Measurements from ENCODE around the gene MUL1. TPM values are rescaled to one million over a fixed set of nuclear protein-coding genes. Genes with fewer than 3 reads are reported as not detected.

Gene MUL1
- total RNA-seq, 1 experiment from 2014 or later = 21.9 TPM

- ATAC-seq (peak; percentile 27), DNase-seq (ENCODE audit: low spot score) (peak; percentile 41)
- TF ChIP-seq CDX4 (CRISPR knock-in tag; IDR thresholded peaks at IDR 0.05; ENCODE audit: borderline replicate concordance) (no peak), MYBL2 (CRISPR knock-in tag; IDR thresholded peaks at IDR 0.05) (peak; percentile 13; the same call in 1 of the 2 replicates), HMGXB4 (CRISPR knock-in tag; IDR thresholded peaks at IDR 0.05) (peak; percentile 86), ZNF317 (CRISPR knock-in tag; IDR thresholded peaks at IDR 0.05; ENCODE audit: borderline replicate concordance, low read depth) (peak; percentile 35; the same call in 1 of the 2 replicates), ZNF423 (CRISPR knock-in tag; IDR thresholded peaks at IDR 0.05) (no peak), MAX (CRISPR knock-in tag; IDR thresholded peaks at IDR 0.05) (0 out of 2 replicates have a peak, but pooled peaks have one; percentile 20), SMAD3 (CRISPR knock-in tag; IDR thresholded peaks at IDR 0.05; ENCODE audit: borderline replicate concordance) (peak; percentile 54; the same call in 1 of the 2 replicates)
- H3K27me3 Mint-ChIP-seq (ENCODE audit: low read depth) = peaks cover 45% of the 10 kb centered on the region
- H3K27ac Mint-ChIP-seq = no peak overlapping the region
- peaks cover 11% of the 10 kb centered on the region for H3K4me1 Mint-ChIP-seq
- ChIA-PET CTCF (interaction anchor here (0.6 to 2.1 kb wide), 12 partner anchors 9 to 718 kb away, joined by 3 to 15 read pairs (median 4); partner anchors contain the start of gene DDOST), POLR2A (interaction anchor here (0.5 to 2.1 kb wide), 4 partner anchors 12 to 109 kb away, joined by 3 to 9 read pairs (median 4); partner anchors contain the start of gene DDOST)
- H3K4me3 Mint-ChIP-seq = peak overlapping the region; percentile 75
- no peaks in the 10 kb centered on the region for H3K9me3 Mint-ChIP-seq
- H3K36me3 Mint-ChIP-seq = no peaks in the 10 kb centered on the region
Measured at GRCh38 chr1:20552728-20553445, 44.9 kb upstream of the MUL1 start.

- Mint-ChIP-seq H3K4me3 (peak within 1 kb of the TSS; percentile 75), H3K9me3 (no peaks in the 10 kb centered on the region), H3K4me1 (peaks cover 11% of the 10 kb centered on the region), H3K27ac (no peak within 1 kb of the TSS), H3K27me3 (ENCODE audit: low read depth) (peaks cover 49% of the 10 kb centered on the region), H3K36me3 (no peaks in the 10 kb centered on the region)
- CTCF ChIA-PET = interaction anchor here (0.6 to 2.1 kb wide), 14 partner anchors 9 to 718 kb away, joined by 3 to 15 read pairs (median 4); partner anchors contain the start of gene DDOST
- DNase-seq (ENCODE audit: low spot score) (peak; percentile 70), ATAC-seq (peak; percentile 74)
- POLR2A ChIA-PET = interaction anchor here (0.5 to 2.1 kb wide), 4 partner anchors 13 to 109 kb away, joined by 3 to 9 read pairs (median 4); partner anchors contain the start of gene DDOST
- TF ChIP-seq SP1 (CRISPR knock-in tag; conservative IDR thresholded peaks at IDR 0.05) = 0 out of 2 replicates have a peak, but pooled peaks have one; percentile 20
- no peak for TF ChIP-seq HMGXB4 (CRISPR knock-in tag; IDR thresholded peaks at IDR 0.05)
- no peak for TF ChIP-seq FOXP1 (CRISPR knock-in tag; IDR thresholded peaks at IDR 0.05; ENCODE audit: borderline replicate concordance)
- 0 out of 2 replicates have a peak, but pooled peaks have one; percentile 58 for TF ChIP-seq ZNF281 (CRISPR knock-in tag; IDR thresholded peaks at IDR 0.05)
Measured at GRCh38 chr1:20551945-20552727, 44.2 kb upstream of the MUL1 start, which contains the start of gene FAM43B. Gene FAM43B (plus strand): TSS chr1:20552573. CDS start chr1:20552974, 401 bp downstream.

All from WTC11 (cell line).